ENCODE results near the gene TOP3A.
A peak's percentile ranks its signal among the peaks of the same experiment; 100 is the strongest.
"Not testable (repeated sequence)": the region's sequence is repeated elsewhere in the genome, so short reads cannot be mapped to it uniquely, and the experiment has no call there.

The TOP3A gene, protein sequence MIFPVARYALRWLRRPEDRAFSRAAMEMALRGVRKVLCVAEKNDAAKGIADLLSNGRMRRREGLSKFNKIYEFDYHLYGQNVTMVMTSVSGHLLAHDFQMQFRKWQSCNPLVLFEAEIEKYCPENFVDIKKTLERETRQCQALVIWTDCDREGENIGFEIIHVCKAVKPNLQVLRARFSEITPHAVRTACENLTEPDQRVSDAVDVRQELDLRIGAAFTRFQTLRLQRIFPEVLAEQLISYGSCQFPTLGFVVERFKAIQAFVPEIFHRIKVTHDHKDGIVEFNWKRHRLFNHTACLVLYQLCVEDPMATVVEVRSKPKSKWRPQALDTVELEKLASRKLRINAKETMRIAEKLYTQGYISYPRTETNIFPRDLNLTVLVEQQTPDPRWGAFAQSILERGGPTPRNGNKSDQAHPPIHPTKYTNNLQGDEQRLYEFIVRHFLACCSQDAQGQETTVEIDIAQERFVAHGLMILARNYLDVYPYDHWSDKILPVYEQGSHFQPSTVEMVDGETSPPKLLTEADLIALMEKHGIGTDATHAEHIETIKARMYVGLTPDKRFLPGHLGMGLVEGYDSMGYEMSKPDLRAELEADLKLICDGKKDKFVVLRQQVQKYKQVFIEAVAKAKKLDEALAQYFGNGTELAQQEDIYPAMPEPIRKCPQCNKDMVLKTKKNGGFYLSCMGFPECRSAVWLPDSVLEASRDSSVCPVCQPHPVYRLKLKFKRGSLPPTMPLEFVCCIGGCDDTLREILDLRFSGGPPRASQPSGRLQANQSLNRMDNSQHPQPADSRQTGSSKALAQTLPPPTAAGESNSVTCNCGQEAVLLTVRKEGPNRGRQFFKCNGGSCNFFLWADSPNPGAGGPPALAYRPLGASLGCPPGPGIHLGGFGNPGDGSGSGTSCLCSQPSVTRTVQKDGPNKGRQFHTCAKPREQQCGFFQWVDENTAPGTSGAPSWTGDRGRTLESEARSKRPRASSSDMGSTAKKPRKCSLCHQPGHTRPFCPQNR

DNA sequence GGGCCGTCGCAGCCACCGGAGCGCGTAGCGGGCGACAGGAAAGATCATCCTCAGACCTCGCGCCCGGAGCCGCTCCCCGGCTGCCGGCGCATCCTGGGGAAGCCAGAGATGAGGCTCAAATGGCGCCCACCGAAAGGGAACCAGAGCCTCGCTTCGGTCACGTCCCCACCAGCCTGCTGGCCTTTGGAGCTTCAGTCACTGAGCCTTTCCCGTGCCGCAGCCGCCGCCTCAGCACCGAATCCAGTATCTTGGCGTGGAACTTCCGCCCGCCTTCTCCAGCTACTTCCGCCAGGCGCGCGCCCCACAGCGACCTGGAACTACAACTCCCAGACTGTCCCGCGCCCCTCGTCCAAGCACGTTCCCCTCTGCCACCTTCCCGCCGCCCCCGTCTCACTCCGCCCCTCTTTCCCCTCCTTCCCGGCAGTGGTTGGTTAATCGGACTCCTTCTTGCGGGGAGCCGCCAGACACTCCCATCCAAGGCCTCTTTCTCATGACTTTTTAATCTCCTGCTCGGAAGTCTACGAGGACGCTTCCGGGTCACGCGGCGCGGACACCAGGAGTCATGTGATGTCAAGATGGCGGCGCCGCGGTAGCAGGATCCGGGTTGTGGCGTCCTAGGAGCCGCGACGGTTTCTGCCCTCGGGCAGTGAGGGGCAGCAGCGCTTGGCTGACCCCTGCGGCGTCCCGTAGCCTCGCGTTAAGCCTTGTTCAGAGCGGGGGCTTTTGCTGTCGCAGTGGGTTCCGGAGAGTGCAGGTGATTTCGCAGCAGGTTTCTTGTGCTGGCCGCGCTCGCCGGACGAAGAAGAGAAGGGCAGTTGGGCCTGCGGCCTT, at the start of gene TOP3A, which contains the start of gene SMCR8:
Gene TOP3A, minus strand, starts transcription at position 264 of the 831 bp plus-strand sequence. Its CDS starts 216 bp downstream, at position 48.
Gene SMCR8, plus strand, starts transcription at position 563 of the 831 bp plus-strand sequence. CDS start 497 bp downstream, outside the sequence.
- DNase-seq (ENCODE audit: insufficient read length, low spot score) (peak; percentile 82), FAIRE-seq (peak; percentile 96)

DNA sequence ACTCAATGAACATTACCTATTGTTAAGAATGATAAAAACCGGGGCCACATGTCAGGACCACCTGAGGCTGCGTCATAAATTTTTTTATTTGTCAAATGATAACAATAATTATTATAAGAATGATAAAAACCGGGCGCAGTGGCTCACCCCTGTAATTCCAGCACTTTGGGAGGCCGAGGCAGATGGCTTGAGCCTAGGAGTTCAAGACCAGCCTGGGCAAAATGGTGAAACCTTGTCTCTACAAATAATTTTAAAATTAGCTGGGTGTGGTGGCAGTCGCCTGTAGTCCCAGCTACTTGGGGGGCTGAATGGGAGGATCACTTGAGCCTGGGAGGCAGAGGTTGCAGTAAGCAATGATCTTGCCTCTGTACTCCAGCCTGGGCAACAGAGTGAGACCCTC, 49.4 kb upstream of the TOP3A start:
- FAIRE-seq (no peak), DNase-seq (ENCODE audit: insufficient read length, low spot score) (no peak)

DNA sequence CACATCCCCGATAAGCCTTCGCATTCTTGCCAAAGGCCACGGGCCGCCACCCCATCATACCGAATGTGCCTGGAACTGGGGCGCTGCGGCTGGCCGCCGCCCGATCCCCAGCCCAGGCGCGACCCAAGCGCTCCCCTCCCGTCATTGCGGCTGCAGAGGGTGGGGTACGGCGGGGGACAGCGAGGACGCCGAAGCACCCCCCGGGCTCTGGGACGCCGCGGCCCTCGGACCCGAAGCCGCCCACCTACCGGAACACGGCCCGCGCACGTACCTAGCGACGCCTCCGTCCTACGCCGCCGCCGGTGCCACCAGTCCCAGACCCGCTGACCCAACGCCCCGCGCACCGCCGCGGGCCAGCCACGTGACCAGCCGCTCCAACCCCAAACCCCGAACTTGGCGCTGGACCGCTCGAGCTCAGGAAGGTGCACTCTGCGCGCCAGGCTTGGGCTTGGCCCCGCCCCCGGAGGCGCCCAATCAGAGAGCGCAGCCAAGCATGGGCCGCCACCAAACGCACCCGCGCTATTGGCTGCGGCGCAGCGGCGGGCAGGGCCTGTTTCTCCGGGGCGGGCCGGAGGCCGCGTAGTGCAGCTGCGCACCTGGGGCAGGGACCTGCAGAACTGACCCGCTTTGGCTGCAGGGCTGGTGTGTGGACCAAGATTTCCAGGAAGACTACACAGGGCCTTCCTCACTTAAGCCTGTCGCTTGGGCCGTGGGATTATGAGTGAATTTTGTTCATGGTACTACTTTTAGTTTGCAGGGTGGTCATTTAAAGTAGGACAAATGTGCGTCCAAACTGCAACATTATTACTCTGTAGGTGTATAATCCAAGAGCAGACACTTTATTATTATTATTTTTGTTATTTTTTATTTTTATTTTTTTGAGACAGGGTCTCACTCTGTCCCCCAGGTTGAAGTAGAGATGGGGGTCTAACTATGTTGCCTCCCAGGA, 48.6 kb upstream of the TOP3A start, which contains the start of gene SHMT1:
Gene SHMT1, minus strand, starts transcription at position 450 of the 949 bp plus-strand sequence. CDS start 7,569 bp downstream, outside the sequence.
- DNase-seq (ENCODE audit: insufficient read length, low spot score) (peak; percentile 93), FAIRE-seq (peak; percentile 95)

DNA sequence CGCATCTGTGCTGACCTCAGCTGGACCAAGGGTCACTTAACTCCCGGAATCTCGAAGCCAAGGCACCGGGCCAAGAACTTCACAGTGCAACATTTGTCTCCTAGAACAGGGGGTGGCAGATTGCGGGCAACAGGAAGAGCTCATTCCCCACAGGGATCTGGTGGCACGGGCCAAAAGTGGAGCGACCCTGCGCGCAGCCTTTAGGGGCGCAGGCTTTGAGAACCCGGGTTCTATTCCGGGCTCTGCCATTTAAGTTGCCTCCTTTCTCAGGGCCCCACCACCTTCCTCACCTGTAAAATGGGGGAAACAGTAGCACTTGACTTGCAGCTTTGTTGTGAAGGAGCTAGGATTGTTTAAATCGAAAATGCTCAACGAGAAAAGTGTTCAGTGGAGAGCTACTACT, 47.9 kb upstream of the TOP3A start:
- DNase-seq (ENCODE audit: insufficient read length, low spot score): no peak
- FAIRE-seq: peak; percentile 81

DNA sequence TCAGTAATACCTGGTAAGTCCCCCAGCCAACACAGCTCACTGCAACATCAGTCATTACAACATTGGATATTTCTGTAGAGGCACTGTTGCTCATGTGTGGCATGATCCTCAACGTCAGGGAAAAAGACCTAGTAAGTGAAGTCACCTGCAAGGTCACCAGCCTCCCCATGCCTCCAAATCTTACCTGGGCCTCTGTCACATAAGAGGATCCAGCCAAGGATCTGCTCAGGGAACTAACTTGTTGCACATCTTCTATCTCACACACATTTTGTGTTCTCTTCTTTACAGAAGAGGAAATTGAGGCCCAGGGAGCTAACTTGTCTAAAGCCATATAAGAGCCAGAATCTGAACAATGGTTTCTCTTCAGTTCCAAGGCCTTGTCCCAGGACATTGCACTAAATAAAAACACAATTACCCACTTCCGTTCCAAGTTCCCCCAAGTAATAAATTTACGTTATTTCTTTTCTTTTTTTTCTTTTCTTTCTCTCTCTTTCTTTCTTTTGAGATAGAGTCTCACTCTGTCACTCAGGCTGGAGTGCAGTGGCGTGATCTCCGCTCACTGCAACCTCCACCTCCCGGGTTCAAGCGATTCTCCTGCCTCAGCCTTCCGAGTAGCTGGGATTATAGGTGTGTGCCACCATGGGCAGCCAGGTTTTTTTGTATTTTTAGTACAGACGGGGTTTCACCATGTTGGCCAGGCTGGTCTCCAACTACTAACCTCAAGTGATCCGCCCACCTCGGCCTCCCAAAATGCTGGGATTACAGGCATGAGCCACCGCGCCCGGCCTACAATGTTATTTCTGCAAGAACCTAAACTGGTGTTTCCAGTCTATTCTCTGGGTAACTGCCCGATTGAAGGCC, 47.3 kb upstream of the TOP3A start:
- DNase-seq (ENCODE audit: insufficient read length, low spot score) (no peak), FAIRE-seq (no peak)

DNA sequence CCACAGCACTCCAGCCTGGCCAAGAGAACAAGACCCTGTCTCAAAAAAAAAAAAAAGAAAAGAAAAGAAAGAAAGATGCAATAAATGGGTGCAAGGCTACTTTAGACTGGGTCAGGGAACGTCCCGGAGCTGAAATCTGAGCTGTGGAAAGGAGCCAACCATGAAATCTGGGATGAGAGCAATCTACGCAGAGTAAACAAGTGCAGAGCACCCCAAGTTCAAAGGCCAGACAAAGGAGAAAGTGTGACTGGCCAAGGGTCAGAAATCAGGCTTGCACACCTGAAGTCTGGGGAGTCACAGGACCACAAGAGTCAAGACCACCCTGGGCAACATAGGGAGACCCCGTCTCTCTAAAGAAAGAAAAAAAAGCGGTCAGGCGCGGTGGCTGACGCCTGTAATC, 45.7 kb upstream of the TOP3A start:
- no peak for FAIRE-seq
- DNase-seq (ENCODE audit: insufficient read length, low spot score): no peak

DNA sequence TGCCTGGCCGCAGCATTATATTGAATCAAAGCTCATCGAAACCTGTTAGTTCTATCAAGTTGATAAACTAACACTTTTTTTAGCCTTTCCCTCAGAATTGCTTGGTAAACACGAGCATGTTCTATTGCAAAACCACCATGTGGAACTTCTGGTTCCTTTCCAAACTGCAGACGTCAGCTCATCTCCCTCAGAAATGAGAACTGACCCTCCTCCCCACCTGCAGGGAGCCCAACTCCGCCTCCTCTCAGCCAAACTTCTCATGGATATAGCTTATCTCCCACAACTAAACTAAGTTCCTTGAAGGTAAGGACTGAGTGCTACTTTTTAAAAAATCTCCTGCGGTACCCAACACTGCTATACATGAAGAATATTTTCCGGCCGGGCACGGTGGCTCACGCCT, 41.8 kb upstream of the TOP3A start:
- FAIRE-seq (no peak), DNase-seq (ENCODE audit: insufficient read length, low spot score) (no peak)

DNA sequence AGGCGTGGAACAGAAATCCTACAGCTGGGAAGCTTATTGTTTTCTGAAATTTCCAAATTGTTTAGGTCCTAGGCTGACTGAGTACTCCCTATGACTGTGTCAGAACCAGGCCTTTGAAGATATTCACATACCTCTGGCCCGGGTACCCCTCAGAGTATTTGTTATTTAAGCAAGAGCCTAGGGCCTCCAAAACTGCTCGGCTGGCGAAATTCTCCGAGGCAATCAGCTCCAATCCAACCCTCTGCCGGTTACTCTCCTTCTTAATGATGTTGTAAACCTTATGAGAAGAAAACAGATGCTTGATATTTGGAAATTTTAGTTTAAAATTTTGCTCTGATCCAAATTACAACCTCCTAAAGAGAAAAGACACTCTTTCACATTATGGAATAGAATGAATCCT, 38.7 kb upstream of the TOP3A start:
- FAIRE-seq: no peak
- no peak for DNase-seq (ENCODE audit: insufficient read length, low spot score)

DNA sequence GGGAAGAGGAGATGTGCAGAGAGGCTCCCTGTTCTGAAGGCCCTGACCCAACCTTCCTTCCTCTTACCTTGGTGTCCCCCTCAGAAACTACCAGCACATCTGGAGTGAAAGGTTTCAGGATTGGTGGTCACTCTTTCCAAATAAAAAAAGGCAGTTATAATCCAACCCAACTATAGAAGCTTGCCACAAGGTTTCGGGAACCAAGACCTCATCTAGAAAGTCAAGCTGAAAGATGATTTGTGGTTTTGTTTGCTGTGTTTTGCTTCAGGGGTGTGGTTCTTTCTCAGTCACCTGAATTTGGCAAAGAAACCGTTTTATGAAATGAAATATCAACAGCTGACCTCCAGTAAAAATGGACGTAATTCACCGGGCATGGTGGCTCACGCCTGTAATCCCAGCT, 29.2 kb upstream of the TOP3A start:
- DNase-seq (ENCODE audit: insufficient read length, low spot score): no peak

DNA sequence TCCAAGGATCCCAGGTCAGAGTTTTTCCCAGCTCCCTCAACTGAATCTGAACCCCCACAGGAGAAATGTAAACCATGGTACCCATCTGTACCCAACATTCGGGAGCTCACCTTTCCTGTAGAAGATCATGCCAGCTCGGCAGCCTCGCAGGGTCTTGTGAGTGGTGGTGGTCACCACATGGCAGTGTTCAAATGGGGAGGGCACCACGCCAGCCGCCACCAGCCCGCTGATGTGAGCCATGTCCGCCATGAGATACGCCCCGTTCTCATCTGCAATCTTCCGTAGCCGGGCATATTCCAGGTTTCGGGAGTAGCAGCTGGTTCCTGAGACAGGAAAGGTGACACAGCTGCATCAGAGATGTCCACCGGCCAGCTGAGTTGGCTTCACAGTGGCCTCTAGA, 25.1 kb upstream of the TOP3A start:
- FAIRE-seq: no peak
- no peak for DNase-seq (ENCODE audit: insufficient read length, low spot score)

More for the DNA sequence above, 29.2 kb upstream of the TOP3A start:
- FAIRE-seq: peak; percentile 8

DNA sequence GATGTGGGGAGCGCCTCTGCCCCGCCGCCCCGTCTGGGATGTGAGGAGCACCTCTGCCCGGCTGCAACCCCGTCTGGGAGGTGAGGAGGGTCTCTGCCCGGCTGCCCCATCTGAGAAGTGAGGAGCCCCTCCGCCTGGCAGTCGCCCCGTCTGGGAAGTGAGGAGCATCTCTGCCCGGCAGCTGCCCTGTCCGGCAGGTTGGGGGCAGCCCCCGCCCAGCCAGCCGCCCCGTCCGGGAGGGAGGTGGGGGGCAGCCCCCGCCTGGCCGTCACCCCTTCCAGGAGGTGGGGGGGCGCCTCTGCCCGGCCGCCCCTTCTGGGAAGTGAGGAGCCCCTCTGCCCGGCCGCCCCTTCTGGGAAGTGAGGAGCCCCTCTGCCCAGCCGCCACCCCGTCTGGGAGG, 23.4 kb upstream of the TOP3A start:
- not testable (repeated sequence) for DNase-seq (ENCODE audit: insufficient read length, low spot score); FAIRE-seq

DNA sequence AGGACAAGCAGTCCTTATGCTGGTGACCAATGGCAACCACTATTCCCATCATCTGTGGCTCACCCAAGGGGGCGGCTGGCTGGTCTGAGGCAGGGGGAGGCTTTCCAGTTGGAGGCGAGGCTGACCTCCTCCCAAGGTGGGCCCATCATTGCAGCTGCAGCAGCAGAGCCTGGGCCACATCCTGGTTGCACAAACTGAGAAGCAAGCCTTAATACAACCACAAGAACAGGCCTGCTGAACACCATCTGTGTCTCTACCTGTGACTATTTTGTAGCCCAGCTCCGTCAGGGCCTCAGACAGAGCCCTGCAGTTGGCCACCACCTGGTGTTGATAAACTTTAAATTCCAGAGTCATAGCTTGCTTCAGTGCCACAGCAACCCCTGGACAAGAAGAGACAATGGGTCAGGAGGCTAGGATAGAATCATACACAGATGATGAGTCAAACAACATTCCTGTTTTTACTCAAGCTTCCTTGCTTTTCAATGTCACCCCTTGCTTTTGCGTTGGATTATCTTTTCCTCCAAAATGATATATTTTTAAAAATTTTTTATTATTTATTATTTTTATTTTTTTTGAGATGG, 18.2 kb upstream of the TOP3A start:
- DNase-seq (ENCODE audit: insufficient read length, low spot score) (no peak), FAIRE-seq (no peak)

DNA sequence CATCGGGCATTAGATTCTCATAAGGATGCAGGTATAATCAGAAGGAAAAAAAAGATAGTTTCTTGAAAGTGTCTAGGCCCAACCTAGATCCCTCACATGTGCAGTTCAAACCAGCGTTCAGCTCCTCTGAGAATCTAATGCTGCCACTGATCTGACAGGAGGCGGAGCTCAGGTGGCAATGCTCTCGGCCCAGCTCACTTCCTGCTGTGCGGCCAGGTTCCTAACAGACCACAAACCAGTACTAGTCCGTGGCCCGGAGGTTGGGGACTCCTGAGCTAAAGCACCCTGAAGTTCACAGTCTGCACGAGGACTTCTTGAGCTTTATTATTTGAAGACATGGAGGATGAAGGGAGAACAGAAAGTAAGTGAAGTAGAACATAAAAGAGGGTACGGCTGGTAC, 17.1 kb upstream of the TOP3A start:
- DNase-seq (ENCODE audit: insufficient read length, low spot score) (no peak), FAIRE-seq (no peak)

DNA sequence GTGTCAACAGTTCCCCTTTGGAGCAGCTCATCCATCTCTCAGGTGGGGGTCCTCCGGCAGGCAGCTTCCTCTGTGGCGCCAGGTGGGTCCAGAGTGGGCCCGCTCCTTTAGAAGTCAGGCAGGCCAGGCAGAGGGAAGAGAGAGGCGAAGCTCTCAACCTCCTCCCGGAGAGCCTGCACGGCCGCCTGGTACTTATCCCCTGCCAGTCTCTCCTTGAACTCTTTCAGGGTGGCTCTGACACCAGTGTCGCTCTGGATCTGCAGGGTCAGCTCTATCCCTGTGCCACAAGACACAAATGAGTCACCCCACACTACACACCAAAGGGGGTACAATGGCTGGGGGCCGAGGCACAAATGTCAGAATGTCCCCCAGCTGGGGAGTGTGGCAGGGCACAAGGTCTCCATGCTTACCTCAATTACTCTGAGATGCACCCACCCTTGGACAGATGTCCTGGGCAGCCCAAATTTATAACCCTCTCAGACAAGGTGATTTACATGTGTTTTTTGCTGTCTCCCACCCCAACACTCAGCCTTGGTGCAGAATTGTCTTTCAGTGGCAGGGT, 13.9 kb upstream of the TOP3A start:
- FAIRE-seq: no peak
- DNase-seq (ENCODE audit: insufficient read length, low spot score): no peak

DNA sequence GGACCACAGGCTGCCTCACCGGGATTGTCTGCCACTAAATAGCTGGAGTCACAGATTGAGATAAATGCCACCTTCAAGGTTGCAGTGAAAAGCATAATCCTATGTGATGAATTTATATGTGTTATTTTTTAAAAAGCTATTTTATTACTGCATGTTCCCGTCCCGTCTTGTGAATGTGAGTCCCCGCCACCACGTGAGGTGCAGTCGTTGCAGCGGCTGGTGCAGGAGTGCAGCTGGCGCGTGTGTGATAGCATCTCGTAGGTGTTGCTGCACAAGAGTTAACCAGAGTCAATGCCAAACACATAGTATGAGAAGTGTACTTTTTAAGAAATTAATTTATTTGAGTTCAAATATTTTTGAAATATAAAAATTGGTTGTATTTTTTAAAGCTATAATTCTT, 12.8 kb upstream of the TOP3A start:
- FAIRE-seq (no peak), DNase-seq (ENCODE audit: insufficient read length, low spot score) (no peak)

DNA sequence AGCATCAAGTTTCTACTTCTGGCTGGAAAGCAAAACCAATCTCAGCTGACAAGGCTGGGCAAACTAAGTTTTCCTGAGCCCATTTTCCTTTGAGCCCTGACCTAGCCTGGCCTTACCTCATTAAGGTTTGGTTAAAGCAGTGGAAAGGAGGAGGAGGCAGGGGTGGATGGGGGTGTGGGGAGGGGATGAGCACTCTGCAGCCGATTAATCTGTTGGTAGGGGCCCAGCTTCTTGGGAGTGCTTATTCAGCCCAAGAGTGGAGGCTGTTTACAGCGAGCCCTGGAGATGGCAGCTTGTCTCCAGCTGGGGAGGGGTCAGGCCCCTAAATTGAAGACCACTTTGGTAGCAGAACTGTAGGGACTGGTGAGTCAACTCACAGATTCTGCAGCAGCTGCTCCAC, 12.3 kb upstream of the TOP3A start:
- FAIRE-seq (no peak), DNase-seq (ENCODE audit: insufficient read length, low spot score) (no peak)

DNA sequence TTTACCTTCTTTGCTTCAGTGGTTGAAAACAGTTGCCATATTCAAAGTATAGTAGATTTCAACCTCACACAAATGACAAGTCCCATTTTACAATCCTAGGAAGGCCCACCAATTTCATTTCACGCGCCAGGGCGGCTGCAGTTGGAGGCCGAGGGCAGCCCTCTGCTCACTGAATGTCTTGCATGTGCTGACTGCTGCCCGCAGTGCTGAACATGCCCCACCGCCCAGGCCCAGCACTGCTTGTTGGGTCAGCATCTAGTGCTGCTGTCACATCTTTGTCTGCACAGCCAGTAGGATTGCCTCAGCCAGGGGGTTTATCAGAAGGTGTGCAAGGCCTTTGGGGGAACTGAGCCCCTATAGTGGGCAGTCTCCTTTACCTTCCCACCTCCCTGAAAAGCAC, 11.8 kb upstream of the TOP3A start:
- no peak for FAIRE-seq
- DNase-seq (ENCODE audit: insufficient read length, low spot score): no peak

DNA sequence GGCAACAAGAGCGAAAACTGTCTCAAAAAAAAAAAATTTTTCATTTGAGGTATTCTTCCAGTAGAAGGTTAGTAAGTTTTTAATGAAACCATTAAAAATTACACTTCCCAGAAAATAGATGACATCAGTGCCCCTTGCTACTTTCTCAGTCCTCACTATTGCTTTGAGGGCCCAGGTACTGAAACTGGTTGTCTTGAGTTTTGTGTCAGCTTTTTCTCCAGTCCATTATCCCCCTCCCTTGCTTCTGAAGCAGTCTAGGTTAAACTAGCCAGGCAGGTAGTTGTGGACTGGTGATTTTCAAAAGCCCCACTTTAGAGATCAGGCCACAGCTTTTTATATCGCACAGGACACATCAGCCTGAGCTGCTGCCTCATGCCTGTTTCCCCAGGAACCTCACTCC, 11.2 kb upstream of the TOP3A start:
- DNase-seq (ENCODE audit: insufficient read length, low spot score) (no peak), FAIRE-seq (no peak)

All from GM19239 (cell line).